ENCODE data around the gene SPAG8.

The SPAG8 gene

GRCh38 chr9:35800530-35800929, 11.5 kb downstream of the SPAG8 start:
- no peaks in the 10 kb centered on the region for H3K27me3 ChIP-seq (ENCODE audit: insufficient read depth, low read length)
- no peak overlapping the region for H3K4me2 ChIP-seq (ENCODE audit: low read length)
- H3K9me2 ChIP-seq (ENCODE audit: low read depth, low read length), result no peaks in the 10 kb centered on the region
- H3K4me1 ChIP-seq (ENCODE audit: insufficient read depth, low read length, severe bottlenecking), result no peaks in the 10 kb centered on the region
- H3K9me3 ChIP-seq (ENCODE audit: low read length), result no peaks in the 10 kb centered on the region
- H3K79me2 ChIP-seq (ENCODE audit: insufficient read depth, low read length), result no peaks in the 10 kb centered on the region
- H3K36me3 ChIP-seq (ENCODE audit: insufficient read depth, low read length), result peaks cover 8% of the 10 kb centered on the region
- H3K27ac ChIP-seq (ENCODE audit: low read depth, low read length, poor library complexity, severe bottlenecking), result no peak overlapping the region
- H3K4me3 ChIP-seq (ENCODE audit: low read depth, low read length, poor library complexity, severe bottlenecking), result no peak overlapping the region
- no peak overlapping the region for H3K9ac ChIP-seq (ENCODE audit: low read length)
- no peaks in the 10 kb centered on the region for H4K20me1 ChIP-seq (ENCODE audit: insufficient read depth, low read length)
- H3F3A ChIP-seq (ENCODE audit: insufficient read depth, low read length), result no peaks in the 10 kb centered on the region
- H2AFZ ChIP-seq (ENCODE audit: low read length), result no peak overlapping the region
- no peak for TF ChIP-seq CTCF (IDR thresholded peaks at IDR 0.05; ENCODE audit: low read length)
- no peak for TF ChIP-seq EZH2 (IDR thresholded peaks at IDR 0.05; ENCODE audit: borderline replicate concordance, low read length)

GRCh38 chr9:35798658-35799374, 13.2 kb downstream of the SPAG8 start:
- no peak overlapping the region for H3K9ac ChIP-seq (ENCODE audit: low read length)
- no peak overlapping the region for H3K27ac ChIP-seq (ENCODE audit: low read depth, low read length, poor library complexity, severe bottlenecking)

GRCh38 chr9:35797311-35798109, 14.6 kb downstream of the SPAG8 start:
- H3K36me3 ChIP-seq (ENCODE audit: insufficient read depth, low read length), result peaks cover 6% of the 10 kb centered on the region; the same call in 1 of the 2 replicates

More at GRCh38 chr9:35798658-35799374, 13.2 kb downstream of the SPAG8 start:
- Histone ChIP-seq H3K27me3 (ENCODE audit: insufficient read depth, low read length) (no peaks in the 10 kb centered on the region), H3K79me2 (ENCODE audit: insufficient read depth, low read length) (no peaks in the 10 kb centered on the region), H4K20me1 (ENCODE audit: insufficient read depth, low read length) (no peaks in the 10 kb centered on the region), H3K9me3 (ENCODE audit: low read length) (no peaks in the 10 kb centered on the region), H2AFZ (ENCODE audit: low read length) (no peak overlapping the region), H3K9me2 (ENCODE audit: low read depth, low read length) (no peaks in the 10 kb centered on the region), H3K4me1 (ENCODE audit: insufficient read depth, low read length, severe bottlenecking) (no peaks in the 10 kb centered on the region), H3K36me3 (ENCODE audit: insufficient read depth, low read length) (peaks cover 7% of the 10 kb centered on the region; the same call in 1 of the 2 replicates), H3F3A (ENCODE audit: insufficient read depth, low read length) (no peaks in the 10 kb centered on the region), H3K4me2 (ENCODE audit: low read length) (no peak overlapping the region), H3K4me3 (ENCODE audit: low read depth, low read length, poor library complexity, severe bottlenecking) (no peak overlapping the region)
- TF ChIP-seq CTCF (IDR thresholded peaks at IDR 0.05; ENCODE audit: low read length) (no peak), EZH2 (IDR thresholded peaks at IDR 0.05; ENCODE audit: borderline replicate concordance, low read length) (no peak)

More at GRCh38 chr9:35797311-35798109, 14.6 kb downstream of the SPAG8 start:
- Histone ChIP-seq H3K4me2 (ENCODE audit: low read length) (no peak overlapping the region), H3K4me3 (ENCODE audit: low read depth, low read length, poor library complexity, severe bottlenecking) (no peak overlapping the region), H3K9me2 (ENCODE audit: low read depth, low read length) (no peaks in the 10 kb centered on the region), H3K4me1 (ENCODE audit: insufficient read depth, low read length, severe bottlenecking) (no peaks in the 10 kb centered on the region), H3K79me2 (ENCODE audit: insufficient read depth, low read length) (no peaks in the 10 kb centered on the region), H3K27ac (ENCODE audit: low read depth, low read length, poor library complexity, severe bottlenecking) (no peak overlapping the region), H2AFZ (ENCODE audit: low read length) (no peak overlapping the region), H3K9ac (ENCODE audit: low read length) (no peak overlapping the region), H4K20me1 (ENCODE audit: insufficient read depth, low read length) (no peaks in the 10 kb centered on the region), H3K27me3 (ENCODE audit: insufficient read depth, low read length) (no peaks in the 10 kb centered on the region), H3F3A (ENCODE audit: insufficient read depth, low read length) (no peaks in the 10 kb centered on the region), H3K9me3 (ENCODE audit: low read length) (no peaks in the 10 kb centered on the region)
- TF ChIP-seq EZH2 (IDR thresholded peaks at IDR 0.05; ENCODE audit: borderline replicate concordance, low read length), result no peak
- TF ChIP-seq CTCF (IDR thresholded peaks at IDR 0.05; ENCODE audit: low read length), result no peak

Measured in OCI-LY1 (cell line).